NCI-H774 (cell line): ENCODE results near the gene ITGAE.
"Not testable (repeated sequence)": the region's sequence is repeated elsewhere in the genome, so short reads cannot be mapped to it uniquely, and the experiment has no call there.

ENCODE experiments used
- DNase-seq: peaks from one replicate; lab custom pipeline; 2025; lab: John Stamatoyannopoulos, UW

ITGAE gene

DNA sequence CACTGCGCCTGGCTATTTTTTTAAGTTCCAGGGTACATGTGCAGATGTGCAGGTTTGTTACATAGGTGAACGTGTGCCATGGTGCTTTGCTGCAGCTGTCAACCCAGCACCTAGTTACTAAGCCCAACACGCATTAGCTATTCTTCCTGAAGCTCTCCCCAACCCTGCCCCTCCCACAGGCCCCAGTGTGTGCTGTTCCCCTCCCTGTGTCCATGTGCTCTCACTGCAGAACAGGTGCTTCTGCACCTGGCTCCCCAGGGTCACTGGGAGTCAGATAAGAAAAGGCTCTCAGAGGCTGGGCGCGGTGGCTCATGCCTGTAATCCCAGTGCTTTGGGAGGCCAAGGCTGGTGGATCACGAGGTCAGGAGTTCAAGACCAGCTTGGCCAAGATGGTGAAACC is 71.1 kb downstream of the ITGAE start:
- peak; percentile 47 for DNase-seq

DNA sequence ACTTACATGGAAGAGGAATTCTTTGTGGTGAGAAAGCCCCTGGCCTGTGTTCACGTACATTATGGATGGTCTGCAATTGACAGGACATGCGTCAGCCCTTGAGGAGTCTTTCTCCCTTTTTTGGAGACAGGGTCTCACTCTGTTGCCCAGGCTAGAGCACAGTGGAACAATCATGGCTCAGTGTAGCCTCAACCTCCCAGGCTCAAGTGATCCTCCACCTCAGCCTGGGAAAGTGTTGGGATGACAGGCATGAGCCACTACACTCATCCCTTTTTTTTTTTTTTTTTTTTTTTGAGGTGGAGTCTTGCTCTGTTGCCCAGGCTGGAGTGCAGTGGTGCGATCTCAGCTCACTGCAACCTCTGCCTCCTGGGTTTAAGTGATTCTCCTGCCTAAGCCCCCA is 72.9 kb downstream of the ITGAE start:
- DNase-seq = not testable (repeated sequence)

DNA sequence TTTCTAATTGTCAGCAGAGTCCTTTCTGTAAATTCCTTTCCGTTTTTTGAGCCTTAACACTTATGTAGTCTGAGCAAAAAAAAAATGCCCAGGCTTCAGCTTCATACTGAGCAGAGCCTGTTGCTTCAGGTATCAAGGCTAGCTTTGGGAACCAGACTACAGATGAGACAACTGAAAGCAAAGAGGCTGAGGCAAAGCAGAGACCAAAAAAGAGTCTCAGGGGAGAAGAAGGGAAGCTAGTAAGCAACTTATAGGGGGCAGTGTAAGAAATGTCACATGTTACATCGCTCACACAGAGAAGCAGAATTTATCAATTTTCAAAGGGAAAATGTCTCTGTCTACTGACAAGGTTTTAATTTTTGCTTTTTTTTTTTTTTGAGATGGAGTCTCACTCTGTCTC is 73.9 kb downstream of the ITGAE start:
- DNase-seq = no peak

DNA sequence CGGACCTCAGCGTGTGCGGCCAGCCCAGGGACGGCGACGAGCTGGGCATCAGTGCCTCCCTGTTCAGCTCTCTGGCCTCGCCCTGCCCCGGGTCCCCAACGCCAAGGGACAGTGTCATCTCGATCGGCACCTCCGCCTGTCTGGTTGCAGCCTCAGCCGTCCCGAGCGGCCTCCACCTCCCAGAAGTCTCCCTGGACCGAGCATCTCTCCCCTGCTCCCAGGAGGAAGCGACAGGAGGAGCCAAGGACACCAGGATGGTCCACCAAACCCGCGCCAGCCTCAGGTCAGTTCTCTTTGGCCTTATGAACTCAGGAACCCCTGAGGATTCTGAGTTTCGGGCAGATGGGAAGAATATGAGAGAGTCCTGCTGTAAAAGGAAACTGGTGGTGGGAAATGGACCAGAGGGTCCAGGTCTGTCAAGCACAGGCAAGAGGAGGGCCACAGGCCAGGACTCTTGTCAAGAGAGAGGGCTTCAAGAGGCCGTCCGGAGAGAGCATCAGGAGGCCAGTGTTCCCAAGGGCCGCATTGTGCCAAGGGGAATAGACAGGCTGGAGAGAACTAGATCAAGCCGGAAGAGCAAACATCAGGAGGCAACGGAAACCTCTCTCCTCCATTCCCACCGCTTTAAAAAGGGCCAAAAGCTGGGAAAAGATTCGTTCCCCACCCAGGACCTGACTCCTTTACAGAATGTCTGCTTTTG is 76.5 kb downstream of the ITGAE start:
- no peak for DNase-seq

DNA sequence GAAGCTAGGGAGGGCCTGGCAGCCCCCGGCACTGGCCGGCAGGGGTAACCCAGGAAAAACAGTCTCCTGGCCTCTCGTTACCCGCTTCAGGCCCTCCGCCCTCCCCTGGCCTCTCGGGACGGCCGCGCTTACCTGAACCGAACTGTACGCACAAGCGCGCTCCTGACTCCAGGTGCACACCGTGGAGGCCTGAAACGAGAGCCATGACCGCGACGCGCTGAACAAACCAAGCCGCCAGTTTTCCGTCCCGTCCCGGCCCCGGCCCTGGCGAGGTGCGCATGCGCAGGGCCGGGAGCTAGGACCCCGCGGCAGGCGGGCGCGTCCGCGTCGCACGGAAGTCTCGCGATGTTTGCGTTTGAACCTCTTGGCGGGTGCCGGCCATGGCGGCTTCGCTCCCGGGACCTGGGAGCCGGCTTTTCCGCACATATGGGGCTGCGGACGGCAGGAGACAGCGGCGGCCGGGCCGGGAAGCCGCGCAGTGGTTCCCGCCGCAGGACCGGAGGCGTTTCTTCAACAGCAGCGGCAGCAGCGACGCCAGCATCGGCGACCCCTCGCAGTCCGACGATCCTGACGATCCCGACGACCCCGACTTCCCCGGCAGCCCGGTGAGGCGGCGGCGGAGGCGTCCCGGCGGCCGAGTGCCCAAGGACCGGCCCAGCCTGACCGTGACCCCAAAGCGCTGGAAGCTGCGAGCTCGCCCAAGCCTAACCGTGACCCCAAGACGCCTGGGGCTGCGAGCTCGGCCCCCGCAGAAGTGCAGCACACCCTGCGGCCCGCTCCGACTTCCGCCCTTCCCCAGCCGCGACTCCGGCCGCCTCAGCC is 77.2 kb downstream of the ITGAE start, which contains the start of gene HASPIN:
HASPIN (plus strand) TSS at position 348 of the 822 bp plus-strand sequence; CDS start at position 381, 33 bp downstream.
- DNase-seq = peak; percentile 71

DNA sequence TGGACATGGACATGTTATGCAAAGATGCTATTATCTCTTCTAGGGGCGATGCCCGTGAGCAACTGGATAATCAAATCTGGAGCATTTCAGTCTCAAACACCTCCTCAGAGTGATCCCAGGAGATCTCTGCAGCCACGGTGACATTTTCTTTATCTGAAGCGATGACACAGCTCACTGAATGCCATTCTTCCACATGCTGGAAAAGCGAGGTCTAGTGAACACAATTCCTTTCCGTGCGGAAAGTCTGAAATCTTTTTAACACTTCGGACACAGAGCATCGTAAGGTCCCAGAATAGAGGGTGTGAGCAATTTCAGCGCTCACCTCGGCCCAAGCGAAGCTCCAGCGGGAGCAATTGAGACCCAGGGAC is 77.8 kb downstream of the ITGAE start:
- DNase-seq = no peak

DNA sequence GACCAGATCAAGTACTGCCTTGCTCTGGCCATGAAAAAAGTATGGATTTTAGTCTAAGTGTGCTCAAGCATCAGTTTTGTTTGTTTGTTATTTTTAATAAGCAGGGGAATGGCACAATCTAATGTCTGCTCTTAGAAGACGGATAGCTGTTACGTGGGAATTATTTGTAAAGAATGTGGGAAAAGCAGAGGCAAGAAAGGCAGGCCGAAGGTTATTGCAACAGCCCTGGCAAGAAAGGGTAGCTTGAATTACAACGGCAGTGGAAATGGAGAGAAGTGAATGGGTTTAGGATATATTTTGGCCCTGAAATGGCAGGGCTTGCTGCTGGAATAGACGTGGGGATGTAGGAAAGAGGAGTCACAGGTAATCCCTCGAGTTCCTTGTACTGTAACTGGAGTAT is 78.3 kb downstream of the ITGAE start:
- no peak for DNase-seq

DNA sequence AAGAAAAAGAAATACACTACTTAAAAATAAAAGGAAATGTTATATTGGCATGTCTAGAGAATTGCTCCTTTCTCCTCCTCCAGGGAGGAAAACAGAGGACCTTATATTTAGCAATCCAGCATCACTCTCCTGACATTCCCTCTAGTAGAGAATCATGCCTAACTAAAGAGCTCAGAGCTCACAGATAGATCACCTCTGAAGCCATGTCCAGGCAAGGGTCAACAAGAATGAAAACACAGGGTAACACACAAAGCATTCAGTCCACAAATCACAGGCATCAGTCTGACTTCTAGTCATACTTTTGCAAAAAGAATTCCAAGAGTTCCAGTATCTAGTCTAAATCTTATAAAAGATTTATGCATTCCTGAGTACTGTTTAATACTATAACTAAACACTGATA is 81.7 kb downstream of the ITGAE start:
- DNase-seq = no peak

DNA sequence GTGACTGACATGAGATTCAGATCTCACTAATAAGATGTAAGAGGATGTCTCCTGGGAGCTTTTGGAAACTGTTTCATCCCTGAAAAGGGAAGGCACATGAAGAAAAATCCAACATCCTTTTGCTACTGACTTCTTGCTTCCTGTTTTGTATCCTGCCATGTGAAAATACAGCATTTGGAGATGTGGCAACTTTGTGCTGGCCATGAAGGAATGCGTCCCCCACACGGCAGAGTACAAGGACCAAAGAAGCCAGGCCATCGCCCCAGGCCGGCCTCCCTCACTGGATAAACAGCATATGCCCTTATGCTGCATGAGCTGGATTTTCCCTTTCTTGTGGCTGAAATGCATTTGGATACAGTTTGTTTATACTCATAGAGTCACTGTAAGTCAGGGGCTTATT is 82.8 kb downstream of the ITGAE start:
- no peak for DNase-seq

DNA sequence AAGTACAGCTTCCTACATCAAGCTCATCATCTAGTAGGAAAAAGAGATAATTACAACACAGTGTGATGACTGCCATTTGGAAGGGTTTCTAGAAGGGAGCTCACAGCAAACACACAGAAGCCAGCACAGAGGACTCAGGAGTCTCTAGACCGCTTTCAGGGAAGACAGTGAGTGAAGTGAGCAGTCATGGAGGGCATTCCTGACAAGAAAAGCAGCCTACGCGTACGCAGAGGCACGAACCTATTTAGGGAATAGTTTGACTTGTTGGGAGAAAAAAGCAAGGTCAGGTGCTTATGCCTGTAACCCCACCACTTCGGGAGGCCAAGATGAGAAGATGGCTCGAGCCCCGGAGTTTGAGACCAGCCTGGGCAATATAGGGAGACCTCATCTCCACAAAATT is 85.7 kb downstream of the ITGAE start:
- no peak for DNase-seq

DNA sequence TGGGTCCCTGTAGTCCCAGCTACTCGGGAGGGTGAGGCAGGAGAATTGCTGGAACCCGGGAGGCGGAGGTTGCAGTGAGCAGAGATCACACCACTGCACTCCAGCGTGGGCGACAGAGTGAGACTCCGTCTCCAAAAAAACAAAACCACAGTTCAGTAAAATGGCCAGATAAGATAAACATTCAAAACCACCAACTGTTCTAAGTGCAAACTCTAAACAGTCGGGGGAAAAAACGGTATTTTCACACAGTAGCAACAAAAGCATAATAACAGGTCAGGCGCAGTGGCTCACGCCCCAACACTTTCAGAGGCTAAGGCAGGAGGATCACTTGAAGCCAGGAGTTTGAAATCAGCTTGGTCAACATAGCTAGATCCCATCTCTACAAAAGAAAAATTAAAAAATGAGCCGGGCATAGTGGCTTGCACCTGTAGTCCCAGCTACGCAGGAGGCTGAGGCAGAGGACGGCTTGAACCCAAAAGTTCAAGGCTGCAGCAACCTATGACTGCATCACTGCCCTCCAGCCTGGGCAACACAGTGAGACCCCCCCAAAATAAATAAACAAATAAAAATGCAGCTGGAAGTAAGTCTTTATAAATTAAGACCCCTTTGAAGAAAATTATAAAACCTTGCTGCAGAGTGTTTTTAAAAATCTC is 88.1 kb downstream of the ITGAE start:
- DNase-seq = no peak

DNA sequence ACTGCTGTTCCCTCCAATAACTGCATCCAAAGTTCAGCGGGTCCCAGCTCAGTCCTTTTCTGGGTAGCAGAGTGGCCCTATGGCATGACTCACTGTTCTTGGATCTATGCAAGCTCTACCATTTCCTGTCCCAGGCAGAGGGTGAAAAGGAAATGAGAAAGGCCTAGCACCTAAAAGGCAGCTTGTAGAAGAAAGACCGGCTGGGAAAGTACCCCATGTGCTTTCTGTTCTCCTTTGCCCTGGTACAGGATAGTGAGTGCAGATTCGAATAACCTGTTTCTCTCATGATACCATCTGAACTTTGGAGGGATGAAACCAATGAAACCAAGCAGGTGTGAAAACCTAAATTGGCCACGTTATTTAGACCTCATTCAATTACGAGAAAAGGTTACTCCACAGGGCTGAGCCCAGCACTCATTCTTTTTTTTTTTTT is 90.0 kb downstream of the ITGAE start:
- no peak for DNase-seq

DNA sequence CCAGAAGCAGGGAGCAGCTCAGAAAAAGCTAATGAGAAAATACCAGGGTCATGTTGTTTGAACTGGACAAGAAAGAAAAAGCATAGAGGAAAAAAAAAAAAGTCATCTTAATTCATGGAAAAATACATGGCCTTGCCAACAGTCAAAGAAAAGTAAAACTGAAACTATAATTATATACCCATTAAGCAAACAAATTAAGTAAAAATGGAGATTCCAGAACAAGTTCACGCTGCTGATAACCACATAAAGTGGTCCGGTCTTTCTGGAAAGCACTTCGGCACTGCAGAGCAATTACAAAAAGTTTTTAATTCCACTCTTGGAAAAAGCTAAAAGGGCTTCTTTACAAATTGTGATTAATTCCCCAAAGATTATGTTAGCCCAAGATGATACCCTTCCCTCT is 92.6 kb downstream of the ITGAE start:
- no peak for DNase-seq

DNA sequence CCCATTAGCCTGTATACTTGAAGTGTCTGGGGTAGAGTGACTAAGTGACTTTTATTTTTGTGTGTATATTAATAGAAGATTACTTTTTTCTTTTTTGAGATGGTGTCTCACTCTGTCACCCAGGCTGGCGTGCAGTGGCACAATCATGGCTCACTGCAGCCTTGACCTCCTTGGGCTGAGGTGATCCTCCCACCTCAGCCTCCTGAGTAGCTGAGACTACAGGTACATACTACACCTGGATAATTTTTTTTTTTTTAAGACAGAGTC is 95.3 kb downstream of the ITGAE start:
- not testable (repeated sequence) for DNase-seq

DNA sequence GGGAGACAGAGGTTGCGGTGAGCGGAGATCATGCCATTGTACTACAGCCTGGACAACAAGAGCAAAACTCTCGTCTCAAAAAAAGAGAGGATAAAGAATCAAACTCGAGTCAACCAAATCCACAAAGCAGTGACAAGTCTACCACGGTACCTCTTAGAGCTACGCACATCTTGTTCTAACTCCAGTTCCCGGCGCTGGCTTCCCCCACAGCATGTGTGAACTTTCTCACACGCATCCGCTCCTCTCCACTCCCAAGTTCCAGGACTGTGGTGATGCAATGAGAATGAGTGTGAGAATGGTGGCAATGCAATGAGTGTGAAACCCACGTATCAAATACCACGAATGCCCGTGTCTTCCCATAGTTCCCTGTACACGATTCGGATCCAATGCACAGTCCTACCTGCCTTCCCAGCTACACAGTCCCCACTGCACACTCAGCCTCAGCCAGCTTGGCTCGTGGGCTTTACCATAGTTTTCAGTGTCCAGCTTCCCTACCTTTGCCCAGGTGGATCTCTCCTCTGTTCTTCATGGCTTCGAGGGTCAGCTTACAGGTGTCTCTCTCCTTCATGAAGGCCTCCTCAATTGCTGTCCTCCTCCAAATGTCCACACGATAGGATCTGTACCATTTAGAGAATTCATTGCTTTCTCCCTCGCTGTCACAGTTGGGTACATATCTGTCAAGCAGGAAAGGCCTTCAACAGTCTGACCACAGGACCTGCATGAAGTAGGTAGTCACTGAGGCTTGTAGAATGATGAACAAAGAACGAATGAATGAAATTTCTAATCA is 95.9 kb downstream of the ITGAE start:
- no peak for DNase-seq

DNA sequence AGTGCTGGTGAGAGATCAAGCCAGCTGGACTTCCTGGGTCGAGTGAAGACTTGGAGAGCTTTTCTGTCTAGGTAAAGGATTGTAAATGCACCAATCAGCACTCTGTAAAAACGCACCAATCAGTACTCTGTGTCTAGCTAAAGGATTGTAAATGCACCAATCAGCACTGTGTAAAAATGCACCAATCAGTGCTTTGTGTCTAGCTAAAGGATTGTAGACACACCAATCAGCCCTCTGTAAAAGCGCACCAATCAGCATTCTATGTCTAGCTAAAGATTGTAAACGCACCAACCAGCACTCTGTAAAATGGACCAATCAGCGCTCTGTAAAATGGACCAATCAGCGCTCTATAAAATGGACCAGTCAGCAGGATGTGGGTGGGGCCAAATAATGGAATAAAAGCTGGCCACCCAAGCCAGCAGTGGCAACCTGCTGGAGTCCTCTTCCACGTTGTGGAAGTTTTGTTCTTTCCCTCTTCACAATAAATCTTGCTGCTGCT is 98.9 kb downstream of the ITGAE start:
- DNase-seq = not testable (repeated sequence)

DNA sequence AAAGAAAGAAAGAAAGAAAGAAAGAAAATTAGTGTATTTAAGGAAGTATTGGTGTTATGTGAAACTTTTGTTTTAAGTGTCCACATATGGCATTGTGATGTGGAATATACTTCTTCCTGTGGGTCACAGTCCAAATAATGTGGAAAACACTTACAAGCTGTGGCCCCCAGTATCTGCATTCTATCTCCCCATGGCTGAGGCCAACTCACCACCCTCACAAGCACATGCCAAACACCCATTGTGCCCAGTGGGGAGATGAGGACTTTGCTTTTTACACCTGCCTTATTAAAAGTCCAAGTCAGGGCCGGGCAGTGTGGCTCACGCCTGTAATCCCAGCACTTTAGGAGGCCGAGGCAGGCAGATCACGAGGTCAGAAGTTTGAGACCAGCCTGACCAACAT is 101.0 kb downstream of the ITGAE start:
- no peak for DNase-seq

DNA sequence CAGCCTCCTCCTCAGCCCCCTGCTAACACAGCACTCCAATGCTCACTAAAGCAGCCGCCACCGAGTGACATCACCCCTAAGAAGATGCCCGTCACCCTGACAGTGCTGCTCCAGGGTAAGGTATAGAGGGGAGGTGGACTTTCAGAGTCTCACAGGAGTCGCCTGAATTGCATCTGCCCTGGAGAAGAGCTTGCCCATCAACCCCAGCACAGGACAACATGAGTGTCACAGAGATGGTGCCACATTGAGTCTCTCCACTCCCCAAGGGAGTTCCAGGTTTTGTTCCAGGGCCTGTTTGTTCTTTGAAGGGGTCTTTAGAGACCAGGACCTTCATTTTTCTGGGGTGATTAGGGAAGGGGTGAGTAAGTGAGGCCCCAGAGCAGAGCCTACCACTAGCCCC is 102.8 kb downstream of the ITGAE start:
- no peak for DNase-seq

DNA sequence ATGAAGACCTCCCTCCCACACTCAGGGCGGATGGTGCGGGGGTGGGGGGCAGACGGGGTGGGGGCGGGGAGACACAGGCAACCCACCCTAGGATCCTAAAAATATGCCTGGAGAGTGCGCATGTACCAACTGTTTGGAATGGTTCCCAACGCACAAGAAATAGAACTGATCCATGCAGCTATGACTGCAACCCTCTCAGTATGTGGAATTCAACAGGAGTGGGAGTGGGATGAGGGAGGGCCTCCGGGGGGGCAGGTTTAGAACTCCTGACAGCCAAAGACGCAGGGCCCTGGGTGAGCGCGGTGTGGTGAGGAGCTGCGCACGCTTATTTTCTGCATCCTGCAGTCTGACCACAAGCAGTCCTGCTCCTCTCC is 103.9 kb downstream of the ITGAE start:
- DNase-seq = no peak

DNA sequence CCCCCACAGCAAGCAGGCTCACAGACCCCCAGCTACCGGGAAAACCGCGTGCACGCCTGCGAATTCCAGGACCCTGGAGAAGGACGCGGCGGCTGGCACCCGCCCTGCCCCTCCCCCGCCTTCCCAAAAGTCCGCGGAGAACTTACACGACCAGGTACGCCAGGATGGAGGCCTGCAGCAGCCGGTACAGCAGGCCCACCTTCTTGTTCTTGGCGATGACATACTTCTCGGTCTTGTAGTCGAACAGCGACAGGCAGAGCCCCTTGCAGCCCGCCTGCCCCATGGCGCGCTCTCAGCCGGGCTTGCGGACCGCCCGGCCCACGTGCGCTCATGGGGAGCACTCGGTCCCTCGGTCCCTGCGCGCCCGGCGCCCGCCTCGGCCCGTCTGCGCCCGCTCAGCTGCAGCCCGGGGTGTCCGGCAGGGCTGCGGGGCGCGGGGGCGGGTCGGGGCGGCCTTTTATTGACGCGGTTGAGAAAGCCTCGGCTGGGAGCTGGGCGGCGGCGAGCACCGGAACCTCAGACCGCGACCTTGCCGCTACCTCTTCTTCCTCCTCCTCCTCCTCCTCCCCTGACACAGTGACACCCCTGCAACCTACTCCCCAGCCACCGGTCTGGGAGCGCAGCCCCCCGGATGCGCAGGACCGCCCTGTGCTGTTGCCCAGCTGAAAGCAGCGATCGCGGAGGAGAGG is 105.1 kb downstream of the ITGAE start, which contains the start of gene P2RX5:
P2RX5 (minus strand) TSS at position 433 of the 689 bp plus-strand sequence; CDS start at position 283, 150 bp downstream.
- DNase-seq = no peak

DNA sequence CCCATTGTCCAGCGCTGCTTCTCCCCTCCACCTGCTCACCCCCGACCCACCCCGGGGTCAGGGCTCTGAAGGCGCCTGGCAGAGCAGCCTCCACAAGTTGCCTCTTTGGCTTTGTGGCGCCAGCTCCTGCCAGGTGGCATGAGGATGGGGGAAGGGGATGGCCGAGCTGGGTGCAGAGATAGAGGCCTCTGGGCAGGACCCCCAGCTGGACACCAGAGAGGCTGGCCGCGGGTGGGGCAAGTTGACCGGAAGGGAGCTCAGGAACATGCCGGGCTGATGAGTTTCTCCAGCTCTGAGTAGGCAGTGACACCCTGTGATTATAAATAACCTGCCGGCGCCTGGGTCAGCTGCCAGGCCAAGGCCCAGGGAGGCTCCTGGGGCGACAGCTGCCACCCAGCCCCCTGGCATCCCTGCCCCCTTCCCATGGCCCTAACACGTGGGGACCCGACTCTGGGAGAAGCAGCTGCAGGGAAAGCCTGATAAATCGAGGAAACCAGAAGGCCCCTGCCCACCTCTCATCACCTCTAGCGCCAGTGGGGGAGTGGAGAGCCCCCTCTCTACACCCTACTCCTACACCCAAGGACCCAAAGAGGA is 105.8 kb downstream of the ITGAE start:
- no peak for DNase-seq
